Measurements from ENCODE around the gene WASL.
"Not testable (repeated sequence)": the region's sequence is repeated elsewhere in the genome, so short reads cannot be mapped to it uniquely, and the experiment has no call there.

Gene WASL

DNA sequence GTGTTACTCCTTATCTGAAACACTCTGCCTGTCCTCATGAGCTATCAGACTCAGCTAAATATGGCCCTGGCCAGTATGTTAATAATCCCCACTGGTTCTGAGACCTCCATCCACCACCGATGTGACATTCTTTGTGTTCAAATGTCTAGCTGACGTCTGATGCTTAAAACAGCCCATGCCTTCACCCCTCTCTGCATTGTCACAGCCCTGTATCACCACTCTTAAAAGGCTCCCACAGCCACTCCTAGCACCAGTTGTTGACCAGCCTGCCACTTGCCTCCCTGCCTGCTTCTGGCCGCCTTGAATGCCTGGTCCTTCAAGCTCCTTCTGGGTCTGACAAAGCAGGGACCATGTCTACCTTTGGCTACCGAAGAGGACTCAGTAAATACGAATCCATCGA, 93.2 kb downstream of the WASL start, which contains the start of gene LMOD2:
Gene LMOD2, plus strand, starts transcription at position 253 of the 400 bp plus-strand sequence. Its CDS starts 98 bp downstream, at position 351.
- DNase-seq: no peak

DNA sequence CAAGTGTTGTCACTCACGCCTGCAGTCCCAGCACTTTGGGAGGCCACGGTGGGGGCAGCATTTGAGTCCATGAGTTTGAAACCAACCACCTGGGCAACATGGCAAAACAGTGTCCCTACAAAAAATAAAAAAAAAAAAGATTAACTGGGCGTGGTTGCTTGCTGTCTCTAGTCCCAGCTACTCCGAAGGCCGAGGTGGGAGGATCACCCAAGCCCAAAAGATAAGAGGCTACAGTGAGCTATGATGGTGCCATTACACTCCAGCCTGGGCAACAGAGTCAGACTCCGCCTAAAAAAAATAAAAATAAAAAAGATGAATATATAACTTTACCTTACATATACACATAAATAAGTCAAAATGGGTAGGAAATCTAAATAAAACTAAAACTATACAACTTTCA, 95.6 kb downstream of the WASL start:
- DNase-seq: no peak

DNA sequence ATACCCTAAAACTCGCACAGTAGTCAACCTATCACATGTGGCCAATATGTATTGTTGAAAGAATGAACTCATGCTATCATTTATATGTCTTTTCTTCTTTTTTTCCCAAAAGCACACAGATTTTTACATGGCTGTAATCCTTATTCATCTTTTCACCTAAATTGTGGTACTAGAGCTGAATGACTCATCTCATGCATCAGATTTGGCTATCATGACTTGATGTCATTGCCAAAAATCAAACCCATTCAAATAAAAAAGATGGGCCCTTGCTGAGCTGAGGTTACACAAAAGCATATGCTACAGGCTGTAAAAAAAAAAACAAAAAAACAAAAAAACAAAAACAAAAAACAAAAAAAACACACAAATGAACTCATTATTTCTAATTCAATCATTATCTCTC, 96.4 kb downstream of the WASL start:
- DNase-seq: no peak

DNA sequence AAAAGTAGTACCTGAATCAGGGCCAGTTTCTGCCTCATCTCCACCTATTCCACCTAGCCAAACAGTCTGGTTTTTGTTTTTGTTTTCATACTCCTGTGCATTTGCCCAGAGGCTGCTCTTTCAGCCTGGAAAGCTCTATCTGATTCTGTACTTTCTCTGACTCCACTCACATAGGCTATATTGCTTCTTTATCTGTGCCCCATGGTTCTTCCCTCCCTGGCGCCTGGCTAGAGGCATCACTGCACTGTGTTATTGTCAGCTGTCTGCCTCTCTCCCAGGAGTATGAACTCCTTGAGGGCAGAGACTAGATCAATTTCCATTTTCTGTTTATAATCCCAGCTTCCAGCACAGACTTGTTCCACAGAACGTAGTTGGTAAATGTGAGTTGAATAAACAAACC, 98.2 kb downstream of the WASL start:
- DNase-seq: no peak

DNA sequence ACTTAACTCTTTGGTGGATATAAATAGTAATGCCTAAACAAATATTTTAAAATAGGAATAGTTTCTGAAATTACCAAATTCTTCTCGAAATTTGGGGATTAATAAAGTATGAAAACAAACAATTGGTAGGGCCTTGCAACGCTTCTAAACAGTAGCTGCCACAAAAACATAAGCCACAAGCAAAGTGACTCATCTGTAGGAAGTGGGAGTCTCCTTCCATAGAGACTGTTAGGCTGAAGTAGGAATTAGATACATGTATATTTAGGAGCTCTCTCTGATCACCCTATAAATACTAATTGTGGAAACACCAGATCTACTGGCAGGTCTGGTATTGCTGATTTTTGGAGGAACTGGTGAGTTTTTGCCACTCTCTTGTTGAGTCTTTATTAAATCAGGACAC, 98.8 kb downstream of the WASL start:
- no peak for DNase-seq

DNA sequence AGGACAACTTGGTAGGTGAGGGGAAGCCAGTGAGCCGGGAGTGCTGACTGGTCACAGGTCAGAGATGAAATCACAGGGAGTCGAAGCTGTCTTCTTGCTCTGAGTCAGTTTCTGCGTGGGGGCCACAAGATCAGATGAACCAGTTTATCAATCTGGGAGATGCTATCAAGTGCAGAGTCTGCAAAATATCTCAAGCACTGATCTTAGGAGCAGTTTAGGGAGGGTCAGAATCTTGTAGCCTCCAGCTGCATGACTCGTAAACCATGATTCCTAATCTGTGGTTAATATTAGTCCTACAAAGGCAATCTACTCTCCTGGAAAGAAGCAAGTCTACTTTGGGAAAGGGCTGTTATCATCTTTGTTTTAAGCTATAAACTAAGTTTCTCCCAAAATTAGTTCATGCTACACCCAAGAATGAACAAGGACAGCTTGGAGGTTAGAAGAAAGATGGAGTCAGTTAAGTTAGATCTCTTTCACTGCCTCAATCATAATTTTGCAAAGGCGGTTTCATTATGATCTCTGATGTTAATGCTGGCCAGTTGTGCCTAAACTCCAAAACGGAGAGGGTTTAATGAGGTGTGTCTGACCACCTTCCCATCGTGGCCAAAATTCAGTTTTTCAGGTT, 101.6 kb downstream of the WASL start:
- no peak for DNase-seq

DNA sequence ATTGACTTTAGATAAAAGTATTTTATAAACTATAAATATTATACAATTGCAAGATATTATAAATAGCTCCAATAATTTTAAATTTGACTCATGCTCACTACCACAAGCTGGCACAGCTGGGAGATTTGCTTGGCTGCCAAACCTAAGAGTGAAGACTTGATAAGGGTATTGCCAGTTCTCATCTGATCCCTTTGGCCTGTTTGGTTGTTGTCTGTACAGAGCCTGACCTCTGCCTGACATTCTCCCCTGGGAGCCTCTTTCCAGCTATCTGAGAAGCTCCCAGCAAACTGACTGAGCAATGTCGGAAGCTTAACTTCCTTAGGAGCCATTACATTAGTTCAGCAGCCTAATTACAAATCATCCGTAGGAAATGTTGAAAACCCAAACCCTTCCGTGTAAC, 103.3 kb downstream of the WASL start:
- DNase-seq: no peak

DNA sequence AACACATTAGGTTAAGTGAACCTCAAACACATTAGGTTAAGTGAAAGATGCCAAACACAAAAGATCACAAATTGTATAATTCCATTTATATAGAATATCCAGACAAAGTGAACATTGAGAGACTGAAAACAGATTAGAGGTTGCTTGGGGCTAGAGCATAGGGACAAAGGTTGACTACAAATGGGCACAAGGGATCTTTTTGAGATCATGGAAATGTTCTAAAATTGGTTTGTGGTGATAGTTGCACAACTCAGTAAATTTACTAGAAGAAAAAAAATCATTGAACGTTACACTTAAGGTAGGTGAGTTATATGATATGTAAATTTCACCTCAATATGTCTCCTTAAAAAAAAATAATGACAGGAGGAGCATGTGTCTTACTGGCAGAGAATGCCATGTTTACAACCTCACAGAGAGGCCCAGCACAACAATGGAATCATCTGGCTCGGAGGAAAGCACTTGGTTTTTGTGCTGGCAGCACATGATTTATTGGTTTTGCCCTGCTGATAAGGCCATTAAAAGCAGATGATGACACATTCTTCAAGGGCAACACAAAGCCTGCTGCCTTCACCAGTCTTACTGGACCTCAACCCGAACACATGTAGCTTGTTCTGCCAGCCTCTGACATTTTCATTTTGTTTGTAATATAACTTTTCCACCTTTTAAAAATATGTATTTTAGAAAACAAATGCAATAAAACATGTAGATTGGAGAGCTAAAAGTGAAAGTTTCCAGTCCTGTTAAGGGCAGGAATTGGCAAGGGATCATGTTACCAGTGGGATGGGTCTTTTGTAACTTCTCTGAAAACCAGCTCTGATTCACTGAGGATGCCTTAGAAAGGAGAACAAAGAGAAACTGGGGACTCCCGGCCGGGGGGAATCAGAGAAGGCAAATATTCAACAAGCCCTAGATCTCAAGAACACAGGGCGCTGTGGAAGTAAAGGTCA, 105.0 kb downstream of the WASL start:
- DNase-seq: no peak

DNA sequence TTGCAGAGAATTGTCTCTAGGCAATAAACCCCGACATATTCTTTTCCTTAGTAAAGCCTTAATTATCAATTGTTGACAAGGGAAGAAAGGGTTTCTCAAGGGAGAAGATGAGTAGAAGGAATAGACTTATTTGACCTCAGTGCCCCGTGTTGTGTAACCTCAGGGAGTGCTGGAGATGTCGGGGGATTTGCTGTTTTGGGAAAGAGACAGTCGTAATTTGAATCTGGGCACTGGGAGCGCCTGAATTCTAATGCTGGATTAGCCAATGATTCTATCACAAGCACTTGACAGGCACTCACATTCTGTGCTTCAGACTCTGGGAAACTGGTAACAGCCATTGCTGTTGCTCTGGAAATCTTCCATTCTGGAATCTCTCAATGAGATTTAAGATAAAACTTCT, 106.9 kb downstream of the WASL start:
- DNase-seq: no peak

DNA sequence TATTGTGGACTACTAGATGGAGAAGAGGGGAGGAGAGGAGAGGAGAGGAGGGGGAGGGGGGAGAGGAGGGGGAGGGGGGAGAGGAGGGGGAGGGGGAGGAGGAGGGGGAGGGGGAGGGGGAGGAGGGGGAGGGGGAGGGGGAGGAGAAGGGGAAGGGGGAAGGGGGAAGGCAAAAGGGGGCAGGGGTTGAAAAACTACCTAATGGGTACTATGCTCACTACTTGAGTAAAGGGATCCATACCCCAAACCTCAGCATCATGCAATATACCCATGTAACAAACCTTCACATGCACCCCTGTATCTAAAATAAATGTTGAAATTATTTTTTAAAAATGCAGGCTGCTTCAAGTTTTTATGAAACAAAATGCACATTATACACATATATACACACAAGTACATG, 108.2 kb downstream of the WASL start:
- DNase-seq: no peak

DNA sequence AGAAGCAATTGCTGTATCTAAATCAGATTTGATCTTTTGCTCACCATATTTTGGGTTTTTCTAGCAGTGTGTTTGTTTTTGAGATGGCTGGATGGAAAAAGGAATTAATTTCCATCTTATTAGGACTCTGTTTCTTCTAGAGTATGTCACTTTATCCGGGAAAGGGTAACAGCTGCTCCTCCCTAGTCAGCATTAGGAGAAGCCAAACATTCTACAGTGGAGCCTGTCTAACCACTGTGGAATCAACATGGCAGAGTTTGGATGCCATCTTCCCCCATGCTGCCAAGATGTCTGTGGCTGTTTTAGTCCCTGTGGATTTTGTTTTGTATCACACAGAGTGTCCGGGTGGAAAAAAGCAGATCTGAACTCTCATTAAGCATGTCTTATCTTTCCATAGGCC, 109.2 kb downstream of the WASL start:
- no peak for DNase-seq

DNA sequence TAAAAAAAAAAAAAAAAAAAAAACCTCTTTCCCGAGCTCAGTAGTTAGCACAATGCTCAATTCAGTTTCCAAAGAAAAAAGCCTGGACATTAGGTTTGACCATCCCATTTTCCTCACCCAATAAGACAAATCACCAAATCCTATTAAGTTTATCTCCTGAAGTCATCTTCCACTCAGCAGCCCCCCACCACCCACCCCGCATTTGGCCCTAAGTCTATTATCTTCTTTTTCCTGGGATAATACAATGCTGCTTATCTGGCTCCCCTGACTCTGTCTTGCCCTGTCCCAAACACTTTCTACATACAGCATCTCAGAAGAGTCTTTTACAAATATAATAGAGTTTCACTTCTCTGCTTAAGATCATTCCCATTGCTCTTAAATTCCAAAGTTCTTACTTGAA, 110.9 kb downstream of the WASL start:
- DNase-seq: no peak

DNA sequence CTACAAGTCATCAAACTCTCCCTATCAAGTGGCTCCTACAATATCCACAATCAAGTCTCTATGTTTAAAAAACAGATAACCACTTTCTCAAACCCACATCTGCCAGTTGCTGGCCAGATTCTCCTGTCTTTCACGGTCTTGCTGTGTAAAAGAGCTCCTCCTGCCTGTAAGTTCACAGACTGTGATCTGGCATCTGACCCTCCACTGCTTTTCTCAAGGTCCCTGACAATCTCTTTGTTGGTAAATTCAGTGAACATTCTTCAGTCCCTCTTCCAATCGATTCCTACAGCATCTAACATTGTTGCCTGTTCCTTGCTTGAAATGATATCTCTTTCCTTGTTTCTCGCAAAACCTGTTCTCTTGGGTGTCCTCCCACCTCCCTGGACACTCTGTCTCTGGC, 111.6 kb downstream of the WASL start:
- no peak for DNase-seq

DNA sequence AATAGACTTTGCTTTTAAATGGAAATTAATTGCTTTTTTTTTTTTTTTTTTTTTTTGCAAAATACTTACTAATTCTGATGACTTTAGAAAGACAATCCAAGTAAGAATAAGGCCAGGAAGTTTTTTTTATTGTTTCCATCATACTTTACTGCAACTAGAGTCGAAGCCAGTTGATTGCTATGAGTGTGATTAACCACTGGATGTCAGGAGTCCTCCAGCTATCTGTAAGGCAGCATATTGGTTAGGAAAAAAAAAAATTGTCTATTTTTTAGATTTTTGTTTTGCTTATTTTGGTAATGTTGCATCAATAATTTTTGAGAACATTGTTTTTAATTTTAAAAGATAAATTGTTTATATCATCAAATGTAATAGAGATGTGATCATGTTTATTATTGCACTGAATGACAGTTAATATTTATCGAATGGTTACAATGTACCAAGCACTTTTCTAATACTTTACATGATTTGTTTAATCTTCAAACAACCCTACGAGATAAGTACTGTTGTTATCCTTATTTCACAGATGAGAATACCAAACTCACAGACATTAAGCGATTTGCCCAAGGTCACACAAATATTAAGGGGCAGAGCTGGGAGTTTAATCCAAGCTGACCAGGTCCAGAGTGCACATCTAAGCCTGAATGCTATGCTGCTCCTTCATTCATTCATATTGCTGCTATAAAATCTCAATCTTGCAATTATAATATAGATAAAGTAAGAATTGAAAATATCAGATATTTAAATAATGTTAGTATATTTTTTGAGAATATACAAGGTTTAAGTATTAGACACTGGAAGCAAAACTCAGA, 113.0 kb downstream of the WASL start:
- no peak for DNase-seq

DNA sequence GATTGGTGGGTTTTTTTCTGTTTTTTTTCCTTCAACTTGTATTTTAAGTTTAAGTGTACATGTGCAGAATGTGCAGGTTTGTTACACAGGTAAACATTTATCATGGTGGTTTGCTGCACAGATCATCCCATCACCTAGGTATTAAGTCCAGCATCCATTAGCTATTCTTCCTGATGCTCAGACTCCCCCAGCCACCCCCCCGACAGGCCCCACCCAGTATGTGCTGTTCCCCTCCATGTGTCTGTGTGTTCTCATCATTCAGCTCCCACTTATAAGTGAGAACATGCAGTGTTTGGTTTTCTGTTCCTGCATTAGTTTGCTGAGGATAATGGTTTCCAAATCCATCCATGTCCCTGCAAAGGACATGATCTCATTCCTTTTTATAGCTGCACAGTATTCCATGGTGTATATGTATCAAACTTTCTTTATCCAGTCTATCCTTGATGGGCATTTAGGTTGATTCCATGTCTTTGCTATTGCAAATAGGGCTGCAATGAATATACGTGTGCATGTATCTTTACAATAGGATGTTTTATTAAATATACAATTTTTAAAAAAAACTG, 114.7 kb downstream of the WASL start:
- DNase-seq: not testable (repeated sequence)

DNA sequence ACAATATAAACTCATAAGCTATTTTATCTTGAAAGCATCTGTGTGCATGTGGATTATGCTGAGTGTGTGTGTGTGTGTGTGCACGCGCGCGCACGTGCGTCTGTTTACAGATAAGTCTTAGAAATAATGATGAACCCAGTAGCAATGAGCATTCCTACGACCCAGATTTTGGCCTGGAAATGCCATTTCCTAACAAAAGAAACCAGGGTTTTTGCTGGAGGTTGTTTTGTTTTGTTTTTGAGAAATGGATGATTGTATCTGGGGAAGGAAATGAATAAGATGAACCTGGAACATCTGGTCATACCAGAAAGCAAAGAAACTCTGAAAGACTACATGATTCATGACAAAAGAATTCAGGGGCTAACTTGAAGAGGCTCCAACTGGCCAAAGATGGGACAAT, 115.2 kb downstream of the WASL start:
- DNase-seq: no peak

DNA sequence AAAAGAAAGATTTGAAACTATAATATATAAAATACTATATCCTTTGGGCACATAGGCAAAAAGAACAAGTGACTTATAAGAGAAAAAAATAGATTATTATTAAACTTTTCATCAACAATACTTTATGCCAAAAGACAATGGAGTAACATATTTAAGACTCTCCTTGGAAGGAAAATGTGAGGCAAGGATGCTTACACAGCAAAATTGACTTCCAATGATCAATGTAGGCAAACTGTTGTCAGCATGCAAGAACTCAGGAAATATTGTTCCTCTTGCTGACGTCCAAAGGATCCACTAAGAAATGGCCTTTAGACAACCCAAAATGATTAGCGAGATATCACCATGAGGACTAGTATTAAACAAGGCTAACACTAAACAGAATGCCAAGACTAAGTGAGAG, 116.0 kb downstream of the WASL start:
- no peak for DNase-seq

All from stimulated activated CD4-positive, alpha-beta T cell treated with anti-CD3 and anti-CD28 coated beads, Interleukin-15, amount 100 ng/mL, for 24 hours (primary cell).